SW 1271 (cell line): ENCODE measurements around the gene RHOBTB3.

Source experiments
- DNase-seq, 2 experiments: peaks; one replicate each; lab custom pipeline; 2025; lab: John Stamatoyannopoulos, UW

RHOBTB3 gene

DNA sequence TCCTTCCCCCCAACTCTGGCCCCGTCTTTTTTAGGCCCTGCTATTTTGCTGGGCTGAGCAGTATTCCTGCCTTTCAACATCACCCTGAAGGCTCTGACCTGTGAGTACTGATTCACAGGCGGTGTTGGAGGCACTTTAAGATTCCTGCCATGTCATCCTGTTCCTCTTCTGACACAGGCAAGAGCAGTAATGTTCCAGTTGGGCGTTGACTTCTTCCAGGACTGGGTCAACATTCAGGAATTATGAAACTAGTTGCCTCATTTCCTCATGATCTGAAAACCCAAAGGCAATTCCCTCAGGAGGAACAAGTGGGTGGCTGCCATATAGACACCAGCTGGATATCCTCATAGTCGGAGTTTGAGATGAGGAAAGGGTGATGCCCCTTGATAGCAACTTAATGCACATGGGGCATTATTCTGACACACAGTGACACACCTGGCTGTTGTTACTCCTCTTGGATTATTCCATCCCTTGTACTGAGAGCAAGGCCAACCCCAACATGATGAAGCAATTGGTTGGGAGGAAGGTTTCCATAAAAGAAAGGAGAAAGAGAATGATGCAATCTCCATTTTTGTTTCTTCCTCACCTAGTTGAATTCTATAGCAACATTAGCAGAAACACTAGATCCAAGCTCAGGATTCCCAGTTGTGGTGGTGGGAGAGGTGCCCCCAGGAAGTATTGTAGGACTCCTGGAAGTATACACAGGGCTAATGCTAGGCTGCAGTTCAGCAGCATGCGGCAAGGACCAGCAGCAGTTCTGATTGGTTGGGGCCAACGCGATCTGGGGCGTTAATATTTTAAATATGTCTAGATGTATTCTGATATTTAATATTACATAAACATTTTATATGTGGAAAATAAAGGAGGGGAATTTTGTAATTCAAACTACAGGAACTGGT, 111.0 kb downstream of the RHOBTB3 start:
- no peak for DNase-seq

- no peak for DNase-seq
Measured at GRCh38 chr5:95842854-95843544, 111.9 kb downstream of the RHOBTB3 start.

- DNase-seq = no peak
Measured at GRCh38 chr5:95843733-95844223, 112.6 kb downstream of the RHOBTB3 start.

DNA sequence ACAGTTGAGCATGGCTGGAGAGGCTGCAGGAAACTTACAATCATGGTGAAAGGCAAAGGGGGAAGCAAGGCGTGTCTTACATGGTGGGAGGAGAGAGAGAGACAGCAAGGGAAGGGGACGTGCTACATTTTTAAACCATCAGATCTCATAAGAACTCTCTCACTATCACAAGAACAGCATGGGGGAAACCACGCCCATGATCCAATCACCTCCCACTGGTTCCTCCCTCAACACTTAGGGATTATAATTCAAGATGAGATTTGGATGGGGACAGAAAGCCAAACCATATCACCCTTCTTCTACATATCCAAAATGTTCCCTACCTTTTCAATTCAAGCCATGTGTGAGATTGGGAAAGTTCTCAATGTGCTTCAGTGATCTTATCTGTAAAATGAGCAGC, 114.3 kb downstream of the RHOBTB3 start:
- no peak for DNase-seq
